Inflammatory macrophage treated with lipopolysaccharide for 4 hours (primary cell): ENCODE data around the gene HOXA2.

Source experiments
- DNase-seq: peaks from one replicate; pipeline ENCODE4 v3.0.0-alpha.2; 2020

Gene HOXA2

DNA sequence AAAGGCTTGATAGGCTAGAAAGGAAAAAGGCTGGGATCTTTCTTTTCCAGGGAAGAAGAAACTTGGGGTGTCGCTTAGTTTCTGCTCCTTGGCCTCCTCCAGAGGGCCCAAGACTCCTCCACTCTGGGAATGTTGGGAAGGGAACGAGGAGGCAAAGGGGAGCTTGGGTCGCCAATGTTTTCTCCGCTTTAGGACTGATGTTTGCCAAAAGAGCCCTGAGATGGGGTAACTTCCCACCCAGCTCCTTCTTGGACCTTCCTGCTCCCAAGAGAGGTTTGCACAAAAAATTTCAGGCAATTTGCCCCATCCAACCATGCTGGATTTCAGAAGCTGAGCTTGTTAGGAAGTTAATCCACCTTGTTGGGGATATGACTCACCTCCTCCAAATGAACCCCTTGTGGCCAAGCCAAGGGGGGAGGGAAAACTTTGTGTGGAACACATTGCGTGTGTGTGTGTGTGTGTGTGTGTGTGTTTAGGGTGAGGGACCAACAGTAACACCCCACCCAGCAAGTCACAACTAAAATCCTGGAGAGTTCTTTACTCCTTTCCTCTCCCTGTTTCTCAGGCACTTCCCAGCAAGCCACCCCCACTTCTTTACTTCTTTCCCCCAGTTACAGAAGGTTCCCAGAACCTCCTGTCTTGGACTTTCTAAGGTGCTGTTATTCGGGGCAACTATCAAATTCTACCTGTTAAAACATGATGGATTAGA lies 8.7 kb upstream of the HOXA2 start:
- no peak for DNase-seq

GRCh38 chr7:27110186-27111031 lies 7.9 kb upstream of the HOXA2 start:
- no peak for DNase-seq

GRCh38 chr7:27109466-27110185 lies 7.1 kb upstream of the HOXA2 start:
- no peak for DNase-seq

DNA sequence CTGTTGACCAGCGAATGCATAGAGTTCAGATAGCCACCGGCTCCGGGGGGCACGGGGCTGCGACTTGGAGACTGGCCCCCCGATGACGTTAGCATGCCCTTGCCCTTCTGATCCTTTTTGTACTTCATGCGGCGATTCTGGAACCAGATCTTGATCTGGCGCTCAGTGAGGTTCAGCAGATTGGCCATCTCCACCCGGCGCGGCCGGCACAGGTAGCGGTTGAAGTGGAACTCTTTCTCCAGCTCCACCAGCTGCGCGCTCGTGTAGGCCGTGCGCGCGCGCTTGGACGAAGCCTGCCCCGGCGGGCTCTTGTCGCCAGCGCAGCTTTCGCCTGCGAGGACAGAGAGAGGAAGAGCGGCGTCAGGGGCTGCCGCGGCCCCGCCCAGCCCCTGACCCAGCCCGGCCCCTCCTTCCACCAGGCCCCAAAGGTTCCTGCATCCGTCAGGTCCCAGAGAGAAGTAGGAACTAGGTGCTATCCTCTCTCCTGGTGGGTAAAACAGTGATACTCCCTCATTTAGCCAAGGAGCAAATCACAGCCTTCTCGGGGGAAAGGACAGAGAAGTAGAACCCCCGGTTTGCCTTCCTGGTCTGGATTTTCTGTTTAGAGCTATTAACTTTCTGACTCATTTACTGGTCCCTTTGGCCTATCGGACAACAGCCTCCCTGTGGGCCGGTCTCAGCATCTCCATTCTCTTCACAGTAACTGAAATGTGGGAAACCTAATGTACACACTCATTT lies 6.1 kb upstream of the HOXA2 start:
- no peak for DNase-seq

- no peak for DNase-seq
Measured at GRCh38 chr7:27107391-27108381, 5.2 kb upstream of the HOXA2 start.

DNA sequence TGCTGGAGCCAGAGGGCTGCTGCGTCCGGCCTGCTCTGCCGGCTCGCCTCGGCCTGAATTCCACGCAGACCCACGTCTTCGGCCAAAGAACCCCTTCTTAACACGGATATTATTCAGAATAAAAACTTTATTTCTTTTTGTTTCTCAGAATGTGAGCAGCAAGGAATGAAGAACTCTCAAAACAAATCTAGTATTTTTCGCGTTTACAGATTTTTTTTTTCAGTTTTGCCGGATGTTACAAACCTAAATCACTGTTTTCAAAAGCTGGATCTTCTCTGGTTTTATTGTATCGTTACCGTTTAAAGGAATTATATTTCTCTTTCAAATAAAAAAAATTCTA lies 4.4 kb upstream of the HOXA2 start:
- no peak for DNase-seq

DNA sequence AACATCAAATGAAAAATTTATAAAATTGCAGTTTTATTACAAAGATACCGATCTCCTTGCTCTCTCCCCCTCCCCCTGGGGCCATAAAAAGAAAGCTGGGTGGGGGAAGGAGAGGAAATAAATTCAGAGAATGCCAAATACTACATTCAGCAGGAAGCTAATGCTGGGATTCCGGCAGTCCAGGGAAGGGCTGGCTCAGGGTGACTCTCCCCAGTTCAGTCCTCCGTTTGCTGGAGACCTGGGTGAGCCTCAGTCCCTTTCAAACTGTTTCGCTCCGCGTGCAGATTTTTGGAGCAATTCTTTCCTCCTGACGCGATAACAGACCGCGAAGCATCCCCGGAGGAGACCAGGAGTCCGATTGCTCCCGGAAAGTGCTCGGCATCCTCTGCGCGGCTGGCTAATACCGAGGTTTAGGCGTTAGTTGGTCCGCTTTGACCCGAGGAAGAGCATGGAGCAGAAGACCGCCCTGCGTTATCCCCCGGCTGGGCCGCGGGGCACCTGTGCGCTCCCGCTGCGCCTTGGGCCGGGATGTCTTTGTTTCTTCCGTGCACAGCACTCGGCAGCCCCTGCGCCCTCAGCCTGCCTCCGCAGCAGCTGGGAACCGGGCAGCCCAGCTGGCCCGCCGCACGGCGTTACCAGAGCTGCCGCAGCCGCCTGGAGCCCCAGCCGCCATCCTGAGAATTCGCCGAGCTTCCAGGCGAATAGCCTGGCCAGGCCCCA lies 3.9 kb upstream of the HOXA2 start:
- no peak for DNase-seq

DNA sequence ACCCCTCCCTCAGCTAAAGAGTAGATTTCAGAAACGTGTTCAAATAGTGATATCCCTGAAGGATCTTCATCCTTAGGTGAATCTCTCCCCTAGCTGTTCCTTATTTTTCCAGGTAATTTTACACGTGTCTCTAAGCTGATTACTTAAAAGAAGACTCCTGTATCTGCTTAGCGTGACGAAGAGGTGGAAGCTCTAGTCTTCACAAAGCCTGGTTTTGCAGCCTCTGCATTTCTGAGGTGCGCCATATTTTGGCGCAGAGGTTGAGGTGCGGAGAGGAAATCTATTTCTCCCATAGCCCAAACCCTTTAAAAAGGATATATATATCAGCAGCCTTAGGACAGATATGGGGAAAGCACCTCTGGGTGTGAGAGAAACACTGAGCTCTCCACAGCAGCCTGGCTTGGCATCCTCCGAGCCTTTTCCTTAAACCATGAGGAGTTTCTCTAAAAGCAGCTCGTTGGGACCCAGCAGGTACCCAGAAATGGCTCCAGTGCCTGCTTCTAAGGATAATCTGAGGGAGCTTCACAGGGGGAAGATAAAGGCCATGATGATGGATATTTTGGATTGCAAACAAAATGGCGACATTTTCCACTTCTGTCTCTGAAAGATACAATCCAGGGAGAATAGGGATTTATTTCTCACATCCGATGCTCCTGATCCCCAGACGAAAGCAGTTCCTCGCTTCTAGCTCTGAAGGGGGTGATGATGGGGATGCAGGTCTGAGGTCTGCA lies 3.0 kb upstream of the HOXA2 start:
- DNase-seq = no peak

- DNase-seq = no peak
Measured at GRCh38 chr7:27104341-27105058, 2.0 kb upstream of the HOXA2 start.

- DNase-seq = no peak
Measured at GRCh38 chr7:27103489-27104226, 1.2 kb upstream of the HOXA2 start.

DNA sequence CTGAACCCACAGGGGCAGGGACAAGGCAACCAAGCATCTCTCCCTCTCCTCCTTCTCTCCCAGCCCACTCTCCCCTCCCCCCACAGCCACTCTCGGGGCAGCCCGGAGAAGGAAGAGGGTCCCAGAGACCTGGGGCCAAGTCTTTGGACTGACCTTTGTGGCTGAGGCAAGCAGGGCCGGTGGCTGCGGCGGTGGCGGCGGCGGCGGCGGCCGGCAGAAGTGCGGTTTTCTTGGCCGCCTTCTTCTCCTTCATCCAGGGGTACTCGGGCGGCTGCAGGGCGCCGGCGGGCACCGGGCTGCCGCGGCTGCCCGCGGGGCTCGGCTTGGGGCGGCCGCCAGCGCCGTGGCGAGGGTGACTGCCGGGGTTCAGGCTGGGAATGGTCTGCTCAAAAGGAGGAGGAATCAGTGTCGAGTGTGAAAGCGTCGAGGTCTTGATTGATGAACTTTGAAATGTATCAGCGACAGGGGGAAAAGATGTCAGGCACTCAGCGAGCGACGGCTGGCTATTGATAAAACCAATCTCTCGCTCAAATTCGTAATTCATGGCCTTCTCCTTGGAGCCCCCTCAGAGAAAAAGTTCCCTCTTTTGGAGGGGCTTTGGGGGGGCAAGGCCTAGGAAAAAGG lies 414 bp downstream of the HOXA2 start:
- DNase-seq = no peak

DNA sequence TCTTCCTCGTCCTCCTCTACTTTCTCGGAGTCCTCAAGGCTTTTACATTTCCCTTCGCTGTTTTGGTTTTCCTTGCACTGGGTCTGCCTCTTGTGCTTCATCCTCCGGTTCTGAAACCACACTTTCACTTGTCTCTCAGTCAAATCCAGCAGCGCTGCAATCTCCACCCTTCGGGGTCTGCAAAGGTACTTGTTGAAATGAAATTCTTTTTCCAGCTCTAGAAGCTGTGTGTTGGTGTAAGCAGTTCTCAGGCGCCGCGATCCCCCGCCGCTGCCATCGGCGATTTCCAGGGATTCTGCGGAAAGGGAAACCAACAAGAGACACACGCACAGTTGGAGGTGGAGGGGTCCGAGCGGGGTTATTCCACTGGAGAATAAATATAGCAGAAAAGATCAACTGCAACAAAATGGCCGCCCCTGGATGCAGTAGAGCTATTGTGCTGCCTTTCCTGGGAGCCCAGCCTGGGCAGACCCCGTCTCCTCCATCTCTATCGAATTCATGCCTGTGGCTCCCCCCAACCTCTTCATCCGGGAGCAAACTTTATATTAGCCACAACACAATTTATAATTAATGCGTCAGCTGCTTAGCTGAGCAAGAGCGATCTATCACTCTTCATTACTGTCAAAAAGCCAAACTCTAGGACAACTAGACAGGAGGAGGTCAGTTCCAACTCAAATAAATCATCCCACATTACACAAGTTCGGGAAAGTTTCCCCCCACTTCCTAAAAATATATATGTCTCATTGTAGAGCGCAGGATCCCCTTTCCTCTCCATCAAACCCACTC lies 1.1 kb downstream of the HOXA2 start:
- no peak for DNase-seq

- no peak for DNase-seq
Measured at GRCh38 chr7:27100694-27101170, 1.8 kb downstream of the HOXA2 start.

- no peak for DNase-seq
Measured at GRCh38 chr7:27099453-27100370, 2.8 kb downstream of the HOXA2 start.

- DNase-seq = no peak
Measured at GRCh38 chr7:27098578-27099451, 3.7 kb downstream of the HOXA2 start.
